Effector CD8-positive, alpha-beta T cell (primary cell): ENCODE data around the gene PLEKHA8.
A peak's percentile ranks its signal among the peaks of the same experiment; 100 is the strongest.

ENCODE experiments used
- DNase-seq: peaks from one replicate; lab custom pipeline; 2025; lab: John Stamatoyannopoulos, UW

The PLEKHA8 gene

DNA sequence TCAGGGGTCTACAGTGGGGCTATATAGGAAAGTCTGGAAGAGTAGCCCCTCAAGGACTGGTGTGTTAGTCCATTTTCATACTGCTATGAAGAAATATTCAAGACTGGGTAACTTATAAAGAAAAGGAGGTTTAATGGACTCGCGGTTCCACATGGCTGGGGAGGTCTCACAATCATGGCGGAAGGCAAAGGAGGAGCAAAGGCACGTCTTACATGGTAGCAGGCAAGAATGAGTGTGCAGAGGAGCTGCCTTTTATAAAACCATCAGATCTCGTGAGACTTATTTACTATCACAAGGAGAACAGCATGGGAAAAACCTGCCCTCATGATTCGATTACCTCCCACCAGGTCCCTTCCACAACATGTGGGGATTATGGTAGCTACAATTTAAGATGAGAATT, 4.7 kb upstream of the PLEKHA8 start:
- no peak for DNase-seq

DNA sequence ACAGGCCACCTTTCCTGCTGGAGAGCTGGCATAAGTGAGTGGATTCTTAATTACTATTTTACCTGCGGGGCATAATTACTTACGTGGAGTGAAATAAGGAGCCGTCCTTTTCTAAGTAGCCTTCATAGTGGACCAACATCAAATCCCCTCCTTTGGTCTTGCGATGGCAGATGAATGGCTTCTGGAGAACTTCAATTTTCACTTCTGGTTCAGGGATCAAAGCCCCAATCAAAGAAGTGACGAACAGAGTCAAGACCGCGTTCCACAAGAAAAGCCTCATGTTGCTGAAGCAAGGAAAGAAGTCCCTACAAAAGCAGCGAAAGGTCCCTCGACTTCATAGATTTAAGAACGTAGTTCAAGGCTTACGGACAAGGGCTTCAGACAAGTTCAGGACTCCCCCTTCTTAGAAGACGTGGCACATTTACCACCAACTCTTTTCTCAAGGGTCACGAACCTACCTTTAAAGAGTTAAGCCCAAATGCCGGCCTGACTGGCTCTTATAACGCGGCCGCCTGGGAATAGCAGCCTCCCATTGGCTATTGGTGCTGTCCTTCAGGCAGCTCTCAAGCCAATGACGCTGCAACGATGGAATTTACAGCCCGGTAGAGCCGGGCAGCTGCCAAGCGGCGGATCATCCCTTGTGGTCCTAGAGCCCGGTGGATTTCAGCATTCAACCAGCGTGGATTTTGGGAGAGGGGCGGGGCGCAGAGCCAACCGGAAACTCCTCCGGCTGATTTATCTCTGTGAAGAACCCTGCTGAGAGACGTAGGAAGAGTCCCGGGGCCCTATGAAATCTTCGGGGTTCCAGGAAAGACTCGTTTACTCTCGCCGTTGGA, 1.8 kb upstream of the PLEKHA8 start, which contains the start of gene FKBP14:
Gene FKBP14 (minus strand): TSS at position 474 of the 836 bp plus-strand sequence. CDS start 194 bp downstream, at position 280.
- DNase-seq: peak; percentile 81

DNA sequence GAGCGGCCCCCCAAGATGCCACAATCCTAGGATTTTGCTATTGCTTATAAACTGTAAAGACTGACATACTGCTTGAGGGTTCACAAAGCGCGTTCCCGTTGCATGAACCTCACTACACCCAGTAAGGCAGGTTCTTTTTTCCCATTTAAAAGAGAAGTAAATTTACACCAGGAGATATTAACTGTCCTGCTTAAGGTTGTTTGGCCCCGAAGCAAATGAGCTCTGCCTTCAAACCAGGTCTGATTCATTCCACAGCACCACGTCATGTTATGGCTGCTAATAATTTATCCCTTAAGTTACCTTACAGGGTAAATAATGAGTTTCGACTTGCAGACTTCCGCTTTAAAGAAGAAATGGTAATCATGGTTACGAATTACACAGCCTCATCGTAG, 1.2 kb upstream of the PLEKHA8 start:
- DNase-seq: no peak

DNA sequence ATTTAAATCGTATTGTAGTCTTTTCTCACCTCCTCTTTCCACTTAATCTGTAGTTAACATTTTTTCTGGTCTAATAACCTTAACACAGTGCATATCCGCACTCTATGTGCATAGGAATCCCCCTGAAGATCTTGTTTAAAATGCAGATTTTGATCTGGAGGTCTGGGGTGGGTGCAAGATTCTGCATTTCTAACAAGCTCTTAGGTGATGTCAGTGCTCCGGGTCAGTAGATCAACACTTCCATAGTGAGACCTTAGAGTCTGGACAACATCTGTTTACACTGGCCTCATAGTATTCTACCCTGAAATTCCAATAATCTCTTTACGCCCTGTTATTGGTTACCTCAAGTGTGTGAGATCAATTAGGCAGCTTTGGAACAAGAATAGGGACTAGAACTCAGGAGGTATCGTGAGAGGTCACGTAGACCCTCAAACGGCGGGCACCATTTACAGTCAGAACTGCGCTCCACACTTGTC, 434 bp upstream of the PLEKHA8 start:
- DNase-seq: no peak

DNA sequence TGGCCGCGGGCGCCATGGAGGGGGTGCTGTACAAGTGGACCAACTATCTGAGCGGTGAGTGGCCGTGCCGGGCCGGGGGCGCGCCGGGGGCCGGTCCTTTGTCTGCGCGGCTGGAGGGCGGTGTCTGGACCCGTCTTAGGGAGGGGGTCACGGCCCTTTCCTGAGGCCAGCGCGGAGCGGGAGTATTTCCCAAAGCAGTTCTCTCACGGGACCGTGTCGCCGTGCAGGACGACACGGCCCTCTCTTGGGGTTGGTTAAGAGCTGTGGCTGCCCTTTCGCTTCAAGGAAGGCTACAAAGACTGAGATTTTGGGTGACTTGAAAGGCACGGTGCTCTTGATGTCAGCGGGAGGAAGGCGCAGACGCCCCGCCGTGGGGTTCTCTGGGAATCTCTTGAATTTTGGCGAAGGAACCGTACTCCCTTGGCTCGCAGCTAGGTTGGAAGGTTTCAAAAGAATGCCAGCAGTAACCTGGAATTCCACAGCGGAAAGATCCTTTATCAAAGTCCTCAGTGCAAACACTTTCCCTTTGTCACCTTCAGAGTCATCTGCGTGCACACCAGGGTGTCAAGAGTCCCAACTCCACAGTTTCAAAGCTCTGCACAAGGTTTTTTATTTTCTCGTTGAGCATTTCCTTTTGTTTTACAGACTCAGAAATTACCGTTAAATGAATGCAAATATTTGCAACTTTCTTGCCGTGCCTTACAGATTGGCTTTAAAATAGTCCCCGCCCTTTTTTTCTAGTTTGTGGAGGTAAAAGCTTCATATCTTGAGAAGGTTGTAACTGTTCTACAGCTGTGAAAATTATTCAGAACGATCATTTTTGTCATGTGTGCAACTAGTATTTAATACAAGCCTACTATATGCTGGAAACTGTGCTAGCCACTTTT, 780 bp downstream of the PLEKHA8 start:
- DNase-seq: peak; percentile 16

DNA sequence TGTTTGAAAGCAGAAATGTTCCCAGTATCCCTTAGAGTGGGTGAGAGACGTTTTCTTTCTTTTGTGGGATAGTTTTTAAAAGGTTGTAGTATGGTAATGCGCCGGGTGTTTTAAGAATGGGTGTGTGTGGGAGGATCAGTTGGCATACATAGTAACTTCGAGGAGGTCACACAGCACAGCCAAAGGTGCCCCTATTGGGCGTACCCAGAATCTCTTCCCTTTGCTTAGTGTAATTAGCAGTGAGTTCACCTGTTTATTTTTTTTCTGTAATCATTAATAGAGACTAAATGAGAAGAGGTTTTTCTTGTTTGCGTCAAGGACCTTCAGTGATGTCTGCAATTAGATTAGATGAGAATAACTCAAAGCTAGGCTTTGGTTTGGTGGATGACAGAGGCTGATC, 1.5 kb downstream of the PLEKHA8 start:
- DNase-seq: no peak

DNA sequence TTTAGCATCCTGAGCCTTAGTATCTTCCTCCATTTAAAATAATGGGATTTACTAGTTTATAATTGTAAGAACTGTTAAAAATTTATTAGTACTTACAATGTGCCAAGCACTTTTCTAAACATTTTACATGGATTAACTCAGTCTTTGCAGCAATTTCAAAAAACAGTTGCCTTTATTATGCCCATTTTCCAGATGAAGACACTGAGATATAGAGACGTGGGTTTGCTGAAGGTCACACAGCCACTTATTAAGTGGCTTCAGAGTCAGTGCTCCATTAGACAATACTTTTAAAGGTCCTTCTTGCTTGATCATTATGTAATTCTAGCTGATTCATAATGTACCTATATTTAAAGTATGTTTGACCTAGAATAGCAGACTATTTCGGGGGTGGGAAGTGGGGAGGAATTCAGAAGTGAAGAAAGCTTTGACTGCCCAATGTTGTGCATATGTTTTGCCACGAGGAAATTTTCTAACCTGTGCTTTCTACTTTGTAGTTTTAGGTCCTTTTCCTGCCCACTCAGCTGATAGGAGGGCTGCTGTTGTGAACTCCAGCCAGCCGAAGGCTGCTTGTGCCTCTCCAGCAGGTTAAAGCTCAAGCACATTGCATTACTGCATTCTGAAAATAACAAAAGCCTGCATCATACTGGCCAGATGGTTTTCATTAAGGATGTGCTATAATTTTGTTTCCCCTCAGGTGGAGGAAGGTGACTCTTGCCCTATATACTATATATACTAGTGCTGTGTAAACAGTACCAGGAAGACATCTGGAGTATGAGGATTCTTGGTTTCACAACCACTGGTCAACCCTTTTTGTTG, 4.3 kb downstream of the PLEKHA8 start:
- no peak for DNase-seq

DNA sequence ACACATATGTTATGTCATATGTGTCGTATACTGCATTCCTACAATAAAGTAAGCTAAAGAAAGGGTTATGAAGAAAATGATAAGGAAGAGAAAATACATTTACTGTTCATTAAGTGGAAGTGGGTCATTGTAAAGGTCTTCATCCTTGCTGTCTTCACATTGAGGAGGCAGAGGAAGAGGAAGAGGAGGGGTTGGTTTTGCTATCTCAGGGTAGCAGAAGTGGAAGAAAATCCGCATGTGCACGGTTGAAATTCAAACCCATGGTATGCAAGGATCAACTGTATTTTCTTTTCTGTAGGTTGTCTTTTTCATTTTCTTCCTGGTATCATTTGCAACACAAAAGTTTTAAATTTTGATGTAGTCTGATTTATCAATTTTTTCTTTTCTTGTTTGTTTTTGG, 6.3 kb downstream of the PLEKHA8 start:
- DNase-seq: no peak

DNA sequence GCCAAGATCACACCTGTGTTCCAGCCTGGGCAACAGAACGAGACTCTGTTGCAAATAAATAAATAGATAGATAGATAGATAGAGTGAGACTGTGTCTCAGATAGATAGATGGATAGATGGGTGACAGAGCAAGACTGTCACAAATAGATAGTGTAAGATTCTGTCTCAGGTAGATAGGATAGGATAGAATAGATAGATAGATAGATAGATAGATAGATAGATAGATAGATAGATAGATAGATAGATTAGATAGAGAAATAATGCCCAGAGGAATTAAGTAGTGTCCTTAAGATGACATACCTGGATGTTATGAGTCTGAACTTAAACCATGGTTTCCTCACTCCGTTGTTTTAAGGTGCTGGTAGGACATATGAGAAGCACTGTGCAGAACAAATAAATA, 8.0 kb downstream of the PLEKHA8 start:
- DNase-seq: no peak

DNA sequence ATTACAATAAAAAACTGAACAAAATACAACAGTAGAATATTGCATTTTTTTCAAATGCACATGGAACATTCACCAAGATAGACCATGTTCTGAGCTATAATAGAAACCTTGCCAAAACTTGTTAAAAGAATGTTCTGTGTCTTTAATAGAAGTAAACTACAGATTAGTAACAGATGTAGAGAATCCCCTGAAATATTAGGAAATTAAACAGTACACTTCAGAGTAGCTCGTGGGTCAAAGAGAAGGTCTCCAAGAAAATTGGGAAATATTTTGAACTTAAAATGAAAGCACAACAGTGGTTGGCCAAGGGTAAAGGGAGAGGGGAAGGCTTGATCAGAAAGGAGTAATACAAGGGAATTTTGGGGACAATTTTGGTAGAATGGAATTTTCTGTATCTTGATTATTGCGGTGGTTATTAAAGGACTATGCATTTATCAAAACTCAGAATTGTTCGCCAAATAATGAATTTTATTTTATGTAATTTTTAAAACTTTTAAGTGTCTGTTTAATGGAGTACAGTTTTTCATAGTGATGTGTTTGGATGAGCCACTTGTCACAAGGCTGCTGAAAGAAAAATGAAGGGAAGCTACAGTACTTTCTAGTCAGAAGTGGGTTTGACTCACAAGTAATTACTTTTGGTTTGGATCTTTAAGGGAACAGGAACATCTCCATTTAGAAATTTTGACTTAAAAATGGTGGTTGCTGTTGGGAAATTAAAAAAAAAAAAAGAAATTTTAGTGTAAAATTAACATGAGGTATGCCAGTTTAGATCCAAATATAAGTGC, 10.2 kb downstream of the PLEKHA8 start:
- no peak for DNase-seq

DNA sequence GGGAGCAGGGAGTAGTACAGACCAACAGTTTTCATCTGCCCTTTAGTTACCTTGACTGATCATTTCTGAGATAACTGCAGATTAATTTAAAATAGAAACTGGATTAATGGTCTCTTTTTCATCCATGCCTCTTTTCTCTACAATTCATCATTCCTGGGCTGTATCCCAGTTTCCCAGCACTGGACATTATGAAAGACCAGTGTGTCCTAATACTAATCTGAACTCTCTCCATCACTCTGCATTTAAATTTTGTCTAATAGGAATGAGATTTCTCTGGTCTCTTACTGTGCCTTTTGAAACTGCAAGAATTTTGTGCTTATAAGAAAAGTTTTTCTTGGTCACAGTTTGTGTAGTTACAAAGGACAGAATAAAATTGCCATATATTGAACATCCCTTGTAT, 12.7 kb downstream of the PLEKHA8 start:
- no peak for DNase-seq

DNA sequence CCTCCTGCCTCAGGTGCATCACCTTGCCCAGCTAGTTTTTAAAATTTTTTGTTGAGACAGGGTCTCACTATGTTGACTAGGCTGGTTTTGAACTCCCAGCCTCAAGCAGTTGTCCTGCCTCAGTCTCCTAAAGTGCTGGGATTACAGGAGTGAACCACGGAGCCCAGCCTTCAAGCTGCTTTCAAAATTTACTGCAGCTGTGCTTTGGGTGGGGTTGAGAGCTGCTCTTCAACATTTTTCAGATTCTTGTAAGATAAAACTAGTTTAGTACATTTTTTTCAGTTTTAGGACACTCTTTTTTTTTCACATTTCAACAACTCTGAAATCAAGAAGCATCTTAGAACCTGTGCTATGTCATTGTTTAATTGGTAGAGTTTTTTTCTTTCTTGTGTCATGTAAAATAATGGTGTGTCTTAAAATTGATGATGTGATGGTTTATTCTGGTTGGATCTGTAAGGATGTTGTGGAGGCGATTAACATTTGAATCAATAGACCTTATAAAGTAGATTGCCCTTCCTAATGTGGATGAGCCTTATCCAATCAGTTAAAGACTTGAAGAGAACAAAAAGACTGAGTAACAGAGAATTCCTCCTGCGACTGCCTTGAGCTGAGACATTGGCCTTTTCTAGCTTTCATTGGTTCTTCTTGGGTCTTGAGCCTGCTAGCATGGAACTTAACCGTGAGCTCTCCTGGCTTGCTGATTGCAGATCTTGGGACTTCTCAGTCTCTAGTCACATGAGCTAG, 13.5 kb downstream of the PLEKHA8 start:
- no peak for DNase-seq

DNA sequence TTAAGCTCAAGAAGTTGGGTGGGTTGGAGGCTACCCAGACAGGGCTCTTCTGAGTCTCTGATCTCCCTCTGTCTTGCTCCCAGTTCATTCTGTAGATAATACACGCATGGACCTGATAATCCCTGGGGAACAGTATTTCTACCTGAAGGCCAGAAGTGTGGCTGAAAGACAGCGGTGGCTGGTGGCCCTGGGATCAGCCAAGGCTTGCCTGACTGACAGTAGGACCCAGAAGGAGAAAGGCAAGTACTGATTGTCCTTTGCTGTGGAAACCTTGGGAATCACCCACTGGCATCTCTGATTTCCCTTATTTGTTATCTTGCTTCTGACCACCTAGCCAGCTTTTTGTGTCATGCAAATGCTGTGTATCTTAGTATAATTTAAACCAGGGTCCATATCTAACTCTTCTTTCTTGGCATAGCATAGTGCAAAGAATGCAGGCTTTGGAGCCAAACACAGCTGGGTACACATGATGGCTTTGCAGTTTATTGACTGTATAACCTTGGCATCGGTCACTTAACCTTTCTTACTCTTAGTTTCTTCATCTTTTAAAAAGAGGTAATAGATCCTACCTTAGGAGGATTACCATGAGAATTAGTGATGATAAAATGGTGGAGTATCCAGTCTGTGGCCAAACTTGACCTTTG, 18.0 kb downstream of the PLEKHA8 start:
- DNase-seq: no peak

DNA sequence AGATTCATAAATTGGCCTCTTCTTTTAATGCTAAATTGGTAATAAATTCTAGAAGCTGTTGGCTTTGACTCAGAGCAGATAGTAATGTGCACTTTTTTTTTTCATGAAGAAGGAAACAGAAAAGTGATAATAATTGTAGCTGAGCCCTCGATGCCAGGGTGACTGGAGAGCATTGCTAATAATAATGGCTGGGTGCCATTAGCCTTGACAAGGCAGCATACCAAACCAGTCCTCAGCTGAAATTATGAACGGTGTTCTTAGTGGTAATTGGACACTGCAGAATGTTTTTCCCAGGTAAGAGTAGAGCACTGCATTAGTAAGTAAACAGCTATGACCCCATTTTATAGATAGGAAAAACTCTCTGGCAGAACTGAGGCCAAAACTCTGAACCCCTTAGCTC, 18.9 kb downstream of the PLEKHA8 start:
- DNase-seq: no peak

DNA sequence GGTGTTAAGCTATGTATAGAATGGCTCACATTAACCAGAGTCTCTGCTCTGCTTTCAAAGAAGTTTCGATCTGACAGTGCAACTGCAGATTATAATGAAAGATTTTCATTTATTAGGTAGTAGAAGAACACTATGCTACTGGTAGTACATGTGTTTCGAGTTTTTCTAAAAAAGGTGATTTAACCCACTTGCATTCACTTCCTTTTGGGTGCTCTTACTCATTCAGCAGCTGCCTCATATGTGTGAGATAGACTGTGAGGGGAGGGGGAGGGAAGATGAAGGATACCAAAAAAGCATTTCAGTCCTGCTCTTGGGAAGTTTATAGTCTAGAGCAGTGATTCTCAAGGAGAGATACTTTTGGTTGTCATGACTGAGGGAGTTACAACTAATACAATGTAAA, 20.4 kb downstream of the PLEKHA8 start:
- no peak for DNase-seq

DNA sequence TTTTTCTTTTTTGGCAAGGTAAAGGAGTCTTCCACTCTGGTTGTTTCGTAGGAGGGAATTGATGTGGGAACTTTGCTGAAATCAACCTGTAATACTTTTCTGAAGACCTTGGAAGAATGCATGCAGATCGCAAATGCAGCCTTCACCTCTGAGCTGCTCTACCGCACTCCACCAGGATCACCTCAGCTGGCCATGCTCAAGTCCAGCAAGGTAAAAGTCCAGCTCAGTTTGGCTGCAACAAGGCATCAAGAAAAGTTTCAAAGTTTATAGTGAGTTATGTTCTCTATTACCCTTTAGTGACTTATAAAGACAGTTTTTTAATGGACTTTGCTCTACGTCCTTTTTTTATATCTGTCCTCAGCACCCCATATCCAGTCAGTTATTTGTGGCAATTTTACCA, 21.0 kb downstream of the PLEKHA8 start:
- DNase-seq: no peak

DNA sequence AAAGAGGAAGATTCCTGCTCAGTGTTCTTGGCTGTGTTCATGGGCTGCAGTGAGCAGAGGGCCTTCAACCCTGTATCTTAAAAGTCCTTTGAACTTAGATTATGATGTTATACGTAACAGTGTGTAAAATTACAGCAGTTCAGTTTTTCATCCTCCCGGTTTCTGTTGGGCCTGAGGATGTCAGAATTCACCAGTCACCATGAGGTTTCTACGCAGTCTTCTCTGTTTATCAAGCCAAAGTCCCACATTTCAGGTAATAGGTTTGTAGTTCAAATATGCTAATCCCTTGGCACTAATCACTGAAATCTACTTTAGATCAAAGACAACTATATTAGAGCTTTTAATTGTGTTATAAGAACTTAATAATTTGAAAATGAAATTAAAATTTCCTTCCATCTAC, 24.9 kb downstream of the PLEKHA8 start:
- no peak for DNase-seq

DNA sequence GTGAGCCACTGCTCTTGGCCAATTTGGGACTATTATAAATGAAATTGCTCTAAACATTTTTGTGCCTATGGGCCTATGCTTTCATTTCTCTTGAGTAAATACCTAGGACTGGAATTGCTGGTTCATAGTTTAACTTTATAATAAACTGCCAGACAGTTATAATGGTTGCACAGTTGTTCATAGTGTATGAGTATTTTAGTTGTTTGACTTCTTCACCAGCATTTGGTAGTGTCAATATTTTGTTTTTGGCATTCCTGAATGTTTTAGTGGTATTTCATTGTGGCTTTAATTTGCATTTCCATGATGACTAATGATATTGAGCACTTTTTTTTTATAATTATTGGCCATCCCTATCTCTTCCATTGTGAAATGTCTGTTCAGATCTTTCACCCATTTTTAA, 29.5 kb downstream of the PLEKHA8 start:
- DNase-seq: no peak

DNA sequence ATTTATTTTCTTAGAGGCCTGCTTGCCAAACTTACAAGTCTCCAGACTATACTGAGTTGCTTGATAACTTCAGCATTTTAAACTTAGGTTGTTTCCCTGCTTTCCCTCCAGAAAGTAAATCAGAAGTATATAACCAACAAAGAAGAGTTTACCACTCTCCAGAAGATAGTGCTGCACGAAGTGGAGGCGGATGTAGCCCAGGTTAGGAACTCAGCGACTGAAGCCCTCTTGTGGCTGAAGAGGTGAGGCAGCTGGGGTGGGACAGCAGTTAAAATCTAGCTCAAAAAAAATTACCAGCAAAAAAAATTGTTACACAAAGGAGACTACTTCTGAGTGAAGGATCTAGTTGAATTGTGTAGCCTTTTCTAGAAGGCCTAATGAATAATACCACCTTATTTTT, 33.6 kb downstream of the PLEKHA8 start:
- DNase-seq: peak; percentile 1

DNA sequence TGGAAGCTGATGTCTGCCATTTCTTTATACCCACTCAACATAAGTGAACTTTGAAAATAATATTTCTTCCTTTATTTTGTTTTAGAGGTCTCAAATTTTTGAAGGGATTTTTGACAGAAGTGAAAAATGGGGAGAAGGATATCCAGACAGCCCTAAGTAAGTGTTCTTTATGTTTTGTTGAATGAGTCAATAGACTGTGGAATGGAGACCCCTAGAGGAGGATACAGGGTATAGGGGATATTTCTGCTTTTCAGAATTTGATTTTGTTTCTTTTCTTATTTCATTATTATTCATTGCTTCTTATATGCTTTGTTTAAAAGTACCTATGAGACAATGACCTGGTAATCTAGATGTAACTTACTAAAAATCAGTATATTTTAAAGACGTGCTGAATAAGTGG, 34.4 kb downstream of the PLEKHA8 start:
- DNase-seq: no peak
